GM19025 (cell line): ENCODE results near the gene FHL1.
"Not testable (repeated sequence)": the region's sequence is repeated elsewhere in the genome, so short reads cannot be mapped to it uniquely, and the experiment has no call there.

ENCODE experiments used
- ATAC-seq: cut with Tn5 transposase; IDR thresholded peaks from one replicate; pipeline ENCODE4 v1.9.1; 2021; ENCODE audit warnings: mild to moderate bottlenecking, low read depth, moderate library complexity; ENCODE audit not compliant: unreplicated experiment

FHL1 gene

GRCh38 chrX:136146614-136147314 lies 569 bp upstream of the FHL1 start:
- ATAC-seq: no peak

GRCh38 chrX:136147976-136148375 lies 643 bp downstream of the FHL1 start:
- no peak for ATAC-seq

DNA sequence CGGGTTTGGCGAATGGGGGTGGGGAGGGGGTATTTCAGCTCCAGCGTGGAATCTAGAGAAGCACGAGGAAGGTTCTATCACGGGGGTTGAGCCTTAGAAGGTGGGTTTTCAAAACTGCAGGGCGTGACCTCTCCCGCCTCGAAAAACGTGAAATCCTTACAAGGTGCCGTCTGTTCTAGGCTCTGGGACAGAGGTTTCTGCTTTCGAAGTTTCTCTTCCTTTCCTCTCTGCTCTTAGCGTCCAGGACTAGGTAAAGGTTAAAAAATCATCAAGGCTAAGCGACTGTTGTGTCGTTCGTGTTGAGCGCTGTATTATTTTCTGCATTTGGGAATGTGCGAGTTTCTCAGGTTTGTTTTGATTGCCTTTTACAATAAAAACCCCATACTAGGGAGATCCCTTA lies 1.1 kb downstream of the FHL1 start:
- no peak for ATAC-seq

DNA sequence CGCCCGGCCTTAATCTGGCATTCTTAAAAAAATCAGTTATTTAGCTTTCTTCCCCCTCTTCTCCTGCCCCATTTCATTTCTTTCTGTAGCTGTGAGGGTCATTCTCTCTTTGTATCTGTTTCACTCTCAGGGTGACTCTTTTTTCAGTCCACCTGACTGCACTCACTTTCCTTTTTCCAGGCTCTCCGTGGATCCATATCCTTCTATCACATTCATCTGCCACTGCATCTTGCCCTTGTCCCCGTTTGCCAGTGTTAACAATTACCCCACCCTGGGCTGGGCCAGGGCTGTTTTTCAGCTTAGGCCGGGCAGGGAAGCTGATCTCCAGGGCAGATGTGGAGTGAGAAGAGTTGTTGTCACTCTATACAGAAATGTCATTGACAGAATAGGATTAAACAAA lies 7.7 kb downstream of the FHL1 start:
- no peak for ATAC-seq

- no peak for ATAC-seq
Observed at GRCh38 chrX:136156560-136157117, 9.3 kb downstream of the FHL1 start.

DNA sequence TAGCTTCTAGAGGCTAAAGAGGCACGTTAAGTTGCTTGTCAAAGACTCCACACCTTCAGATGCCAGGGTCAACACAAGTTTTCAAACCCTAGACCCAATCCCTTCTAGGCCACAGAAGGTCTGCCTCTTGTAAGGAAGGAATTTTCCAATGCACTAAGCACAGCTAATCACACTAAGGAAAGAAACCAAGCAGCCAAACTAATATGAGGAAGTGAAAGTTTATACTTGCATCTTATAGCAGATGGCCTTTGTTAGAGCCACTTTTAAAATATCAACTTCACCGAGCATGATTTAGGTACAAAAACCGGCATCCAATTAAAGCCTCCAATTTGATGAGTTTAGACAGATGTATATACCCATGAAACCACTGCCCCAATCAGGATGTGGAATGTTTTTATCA lies 9.9 kb downstream of the FHL1 start:
- no peak for ATAC-seq

DNA sequence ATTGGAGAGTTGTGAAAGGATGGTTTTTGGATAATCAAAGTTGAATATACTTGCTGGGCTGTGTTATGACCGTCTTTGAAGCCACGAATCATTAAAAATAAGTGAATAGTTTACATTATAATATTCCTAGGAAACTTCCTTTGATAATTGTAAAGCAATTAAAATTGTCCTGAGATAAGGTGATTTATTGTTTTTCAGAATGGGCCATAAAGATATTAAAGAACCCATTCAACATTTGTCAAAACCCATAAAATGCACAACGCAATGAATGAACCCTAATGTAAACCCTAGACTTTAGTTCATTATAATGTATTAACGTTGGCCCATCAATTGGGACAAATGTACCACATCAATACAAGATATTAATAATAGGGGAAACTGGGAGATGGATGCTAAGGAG lies 11.4 kb downstream of the FHL1 start:
- no peak for ATAC-seq

DNA sequence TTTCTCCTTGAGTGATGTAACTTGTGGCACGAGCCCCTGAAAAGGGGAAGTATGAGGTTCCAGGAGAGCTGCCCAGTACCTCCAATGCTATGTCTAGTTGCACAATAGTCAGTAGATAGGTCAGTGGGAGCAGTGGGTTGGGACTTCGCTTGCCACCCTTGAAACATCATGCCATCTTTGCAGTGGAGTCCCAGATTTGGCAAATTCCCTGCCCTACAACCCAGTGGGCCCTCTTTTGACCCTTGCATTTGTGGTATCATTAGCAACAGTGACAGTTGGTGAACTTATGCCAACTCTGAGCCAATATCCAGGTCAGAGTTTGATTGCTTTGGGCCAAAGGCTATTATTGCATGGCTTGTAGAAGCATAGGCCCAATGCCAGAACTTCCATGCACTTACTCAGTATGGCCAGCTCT lies 12.3 kb downstream of the FHL1 start:
- ATAC-seq: no peak

DNA sequence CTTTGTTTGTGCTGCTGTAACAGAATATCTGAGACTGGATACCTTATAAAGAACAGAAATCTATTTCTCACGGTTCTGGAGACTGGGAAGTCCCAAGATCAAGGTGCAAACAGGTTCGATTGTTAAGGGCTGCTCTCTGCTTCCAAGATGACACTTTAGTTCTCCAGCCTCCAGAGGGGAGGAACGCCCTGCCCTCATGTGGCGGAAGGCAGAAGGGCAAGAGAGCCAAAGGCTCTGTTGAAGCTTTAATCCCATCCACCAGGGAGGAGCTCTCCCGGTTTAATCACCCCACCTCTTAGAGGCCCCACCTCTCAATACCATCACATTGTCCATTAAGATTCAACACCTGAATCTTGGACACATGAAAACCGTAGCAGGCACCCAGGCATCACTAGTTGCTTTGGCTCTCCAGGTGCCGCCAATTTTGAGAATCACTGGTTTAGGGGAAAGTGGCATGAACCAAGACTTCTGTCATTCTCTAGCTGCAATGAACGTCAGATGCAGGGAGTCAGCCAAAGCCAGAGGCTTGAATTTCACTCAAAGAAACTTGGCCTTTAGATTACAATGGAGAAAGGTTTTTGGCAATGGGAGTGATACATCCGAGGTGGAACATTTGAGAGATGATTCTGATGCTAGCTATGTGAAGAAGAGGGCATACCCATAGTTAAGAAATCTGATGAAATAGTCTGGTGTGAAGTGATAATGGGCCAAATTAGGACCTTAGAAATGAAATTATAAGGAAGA lies 15.7 kb downstream of the FHL1 start:
- ATAC-seq: no peak

DNA sequence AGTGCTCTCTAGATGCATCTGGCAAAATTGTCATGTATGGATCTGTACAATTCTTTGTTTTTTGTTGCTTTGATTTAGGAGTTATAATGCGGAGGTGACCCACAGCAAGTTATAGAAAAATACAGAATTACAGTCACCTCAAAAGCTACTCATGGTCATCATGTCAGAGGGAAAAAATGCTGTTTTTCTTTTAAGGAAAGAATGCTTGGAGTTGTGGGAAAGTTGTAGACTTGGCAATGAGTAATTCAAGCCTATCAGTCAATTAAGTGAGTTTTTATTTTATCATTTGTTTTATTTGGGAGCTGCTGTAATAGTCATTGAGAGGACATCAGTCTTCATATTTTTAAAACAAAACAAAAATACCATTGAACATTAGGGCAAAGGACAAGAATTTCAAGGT lies 16.4 kb downstream of the FHL1 start:
- no peak for ATAC-seq

DNA sequence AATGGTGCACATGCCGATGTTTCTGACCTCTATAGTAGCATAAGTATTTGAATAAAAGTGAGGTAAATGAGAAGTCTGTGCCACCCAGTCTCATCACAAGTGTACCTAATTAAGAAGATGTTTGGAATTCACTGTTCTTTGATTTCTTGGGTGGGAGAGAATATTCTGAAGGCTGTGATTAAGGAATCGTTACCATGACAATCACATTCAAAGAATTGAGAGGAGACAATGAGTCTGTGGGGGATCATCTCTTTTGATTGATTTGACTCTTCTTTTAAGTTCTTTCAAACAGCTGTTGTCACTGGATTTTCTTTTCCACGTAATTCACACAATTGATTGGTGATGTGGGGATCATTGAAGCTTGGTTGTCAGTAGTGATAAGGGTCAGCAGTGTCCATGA lies 18.1 kb downstream of the FHL1 start:
- no peak for ATAC-seq

DNA sequence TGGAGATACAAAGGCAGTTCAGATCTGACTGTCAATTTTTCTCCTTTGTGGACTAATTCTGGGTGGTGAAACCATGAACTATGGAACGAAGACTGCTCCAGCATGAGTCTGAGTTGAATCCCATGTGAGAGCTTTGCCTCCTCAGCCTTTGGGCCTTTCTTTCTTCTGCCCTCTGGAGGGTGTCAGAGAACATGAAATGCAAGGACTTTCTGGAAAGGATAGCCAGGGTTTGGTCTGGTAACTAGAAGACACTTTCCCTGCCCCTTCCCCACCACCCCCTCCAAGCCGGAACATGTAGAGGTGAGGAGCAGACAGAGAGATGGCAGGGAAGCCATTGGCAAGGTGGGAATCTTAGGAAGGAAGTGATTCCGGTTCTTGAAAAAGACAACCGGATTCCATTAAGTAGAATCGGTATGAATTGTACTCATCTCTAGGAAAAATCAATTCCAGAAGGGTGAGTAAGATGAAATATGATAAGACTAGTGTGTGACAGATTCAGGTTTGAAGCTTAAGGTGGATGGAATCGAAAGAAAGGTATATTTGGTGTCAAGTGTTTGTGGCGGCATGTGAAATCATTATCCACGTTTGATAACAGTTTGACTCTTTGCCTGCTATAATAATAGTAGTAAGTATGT lies 19.0 kb downstream of the FHL1 start:
- no peak for ATAC-seq

DNA sequence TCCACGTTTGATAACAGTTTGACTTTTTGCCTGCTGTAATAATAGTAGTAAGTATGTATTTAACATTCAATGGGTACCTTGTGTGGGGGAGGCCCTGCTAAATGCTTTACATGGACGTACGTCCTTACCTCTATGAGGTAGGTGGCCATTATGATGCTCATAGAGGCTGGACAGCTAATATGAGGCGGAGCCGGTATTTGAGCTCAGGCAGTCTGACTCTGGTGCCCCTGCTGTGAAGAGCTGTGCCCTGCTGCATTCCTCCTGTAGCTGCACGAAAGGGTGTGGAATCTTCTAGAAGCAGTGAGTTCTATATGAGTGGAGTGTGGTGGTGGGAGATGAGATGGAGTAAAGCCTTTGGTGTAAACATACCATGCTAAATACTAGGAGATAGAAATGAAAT lies 20.7 kb downstream of the FHL1 start:
- not testable (repeated sequence) for ATAC-seq

DNA sequence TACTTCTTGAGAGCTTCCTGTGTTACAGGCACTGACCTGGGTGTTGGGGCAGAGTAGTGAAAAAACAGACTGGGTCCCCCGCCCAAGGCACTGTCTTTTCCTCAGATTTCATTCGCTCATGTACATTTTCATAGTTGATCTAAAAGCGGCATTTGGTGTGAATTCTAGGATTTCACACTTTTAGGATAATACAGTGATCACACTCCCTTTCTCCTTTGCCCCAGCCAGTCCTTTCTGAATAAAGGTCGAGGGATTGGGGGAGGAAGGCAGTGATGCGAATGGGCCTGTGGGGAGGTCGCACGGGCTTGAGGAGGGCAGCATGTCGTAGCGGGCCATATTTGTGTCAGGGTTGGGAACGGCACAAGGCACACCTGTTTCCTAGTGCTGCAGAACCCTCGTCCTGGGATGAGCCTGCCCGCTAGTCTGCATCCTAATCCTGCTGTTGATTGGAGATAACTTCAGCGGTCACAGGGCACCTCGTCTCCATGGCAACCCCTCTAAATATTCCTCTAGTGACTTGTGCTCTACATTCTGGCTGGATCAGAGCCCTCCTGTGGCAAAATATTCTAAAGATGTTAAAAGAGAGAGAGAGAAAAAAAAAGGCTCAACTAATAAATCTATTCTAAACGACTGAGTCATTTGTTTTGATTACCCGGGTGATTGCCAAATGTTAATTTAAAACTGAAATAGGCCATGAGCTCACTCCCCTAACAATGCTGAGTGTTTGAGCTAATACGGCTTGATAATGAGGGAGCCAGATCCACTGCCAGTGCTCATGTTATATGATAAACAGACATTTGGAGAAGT lies 21.8 kb downstream of the FHL1 start:
- no peak for ATAC-seq

GRCh38 chrX:136170139-136170800 lies 22.9 kb downstream of the FHL1 start:
- ATAC-seq: no peak

DNA sequence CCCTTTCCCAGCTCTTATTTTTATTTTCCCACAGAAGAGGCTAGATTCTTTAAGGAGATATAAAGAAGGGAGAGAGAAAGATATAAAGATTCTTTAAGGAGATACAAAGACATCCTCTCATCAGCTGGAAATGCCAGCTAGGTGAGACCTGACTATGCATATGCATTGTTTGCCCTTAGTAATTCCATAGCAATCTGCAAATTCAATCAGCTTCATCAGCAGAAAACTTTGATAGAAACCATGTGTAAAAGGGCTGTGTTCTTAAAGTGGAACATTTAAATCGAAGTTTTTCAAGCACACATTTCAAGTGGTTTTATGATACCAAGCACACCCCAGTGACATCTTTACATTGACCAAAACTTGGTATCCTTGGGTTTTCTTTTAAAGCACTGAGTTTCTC lies 24.1 kb downstream of the FHL1 start:
- no peak for ATAC-seq

GRCh38 chrX:136176399-136176825 lies 29.1 kb downstream of the FHL1 start:
- no peak for ATAC-seq

DNA sequence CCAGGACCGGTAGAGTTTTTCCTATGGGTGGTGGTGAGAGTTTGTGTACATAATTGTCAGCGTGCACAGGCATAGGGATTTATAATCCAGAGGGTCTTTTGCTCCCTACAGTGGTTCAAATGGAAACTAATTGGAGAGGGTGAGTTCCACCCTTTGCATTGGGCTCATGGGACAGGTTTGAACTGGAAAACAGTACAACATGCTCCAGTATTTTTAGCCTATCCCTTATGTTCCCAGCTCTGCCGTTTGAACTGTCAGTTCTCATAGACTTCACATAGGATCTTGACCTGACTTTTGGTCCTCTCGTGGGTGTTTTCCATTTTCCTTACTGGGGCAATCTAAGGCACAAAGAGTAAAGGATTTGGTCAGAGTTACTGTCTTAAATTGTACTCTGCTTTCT lies 31.8 kb downstream of the FHL1 start:
- ATAC-seq: no peak

- no peak for ATAC-seq
Observed at GRCh38 chrX:136182414-136182813, 35.1 kb downstream of the FHL1 start.

- ATAC-seq: no peak
Observed at GRCh38 chrX:136183172-136183571, 35.8 kb downstream of the FHL1 start.
